ENCODE results near the gene LDB3. TPM values are rescaled to one million over a fixed set of nuclear protein-coding genes. Genes with fewer than 3 reads are reported as not detected.
"Not testable (repeated sequence)": the region's sequence is repeated elsewhere in the genome, so short reads cannot be mapped to it uniquely, and the experiment has no call there.

Gene LDB3
- total and polyA plus RNA-seq, 2 experiments from 2014 or later, result 0.05 to 0.11 TPM

- 25% methylated on average over 8 of the region's 8 CpGs for WGBS, 2 experiments (ENCODE audit: low coverage in 1 of 2, low lambda C conversion rate in 2 of 2, missing lambda C conversion rate in 2 of 2)
- H3K79me2 ChIP-seq (ENCODE audit: insufficient read depth), result no peaks in the 10 kb centered on the region
- no peak overlapping the region for H3K4me3 ChIP-seq
- H3K4me2 ChIP-seq (ENCODE audit: unreplicated experiment), result no peak overlapping the region
- H3K9me3 ChIP-seq (ENCODE audit: low read depth), result no peaks in the 10 kb centered on the region
- TF ChIP-seq EZH2 (IDR thresholded peaks at IDR 0.05; ENCODE audit: insufficient read depth, poor library complexity, severe bottlenecking), result no peak
- no peak for TF ChIP-seq EZH2phosphoT487 (IDR thresholded peaks at IDR 0.05; ENCODE audit: insufficient read depth, low read depth)
- no peak overlapping the region for H3K27ac ChIP-seq
- no peaks in the 10 kb centered on the region for H3F3A ChIP-seq (ENCODE audit: insufficient read depth)
- no peak overlapping the region for H3K9ac ChIP-seq
- H3K9me2 ChIP-seq (ENCODE audit: insufficient read depth), result no peaks in the 10 kb centered on the region
- H4K20me1 ChIP-seq (ENCODE audit: insufficient read depth), result no peaks in the 10 kb centered on the region
- in situ Hi-C loops (cut with MboI), result no loop called here
- no peaks in the 10 kb centered on the region for H3K36me3 ChIP-seq (ENCODE audit: low read depth)
- no peaks in the 10 kb centered on the region for H3K4me1 ChIP-seq (ENCODE audit: insufficient read depth)
- no peaks in the 10 kb centered on the region for H3K27me3 ChIP-seq (replicated peaks; ENCODE audit: insufficient read depth)
- peak overlapping the region; percentile 84 for H2AFZ ChIP-seq
- DNase-seq, result peak; percentile 28
These were observed 65.0 kb downstream of the LDB3 start for GRCh38 chr10:86733260-86733671.

GRCh38 chr10:86734207-86734988 lies 66.1 kb downstream of the LDB3 start:
- Histone ChIP-seq H3K4me3 (no peak overlapping the region), H4K20me1 (ENCODE audit: insufficient read depth) (no peaks in the 10 kb centered on the region), H3K9ac (no peak overlapping the region), H2AFZ (no peak overlapping the region), H3K79me2 (ENCODE audit: insufficient read depth) (no peaks in the 10 kb centered on the region), H3F3A (ENCODE audit: insufficient read depth) (no peaks in the 10 kb centered on the region), H3K27ac (no peak overlapping the region), H3K9me3 (ENCODE audit: low read depth) (no peaks in the 10 kb centered on the region), H3K9me2 (ENCODE audit: insufficient read depth) (no peaks in the 10 kb centered on the region), H3K4me1 (ENCODE audit: insufficient read depth) (no peaks in the 10 kb centered on the region), H3K4me2 (ENCODE audit: unreplicated experiment) (no peak overlapping the region), H3K27me3 (replicated peaks; ENCODE audit: insufficient read depth) (no peaks in the 10 kb centered on the region), H3K36me3 (ENCODE audit: low read depth) (no peaks in the 10 kb centered on the region)
- in situ Hi-C loops (cut with MboI), result no loop called here
- 70 to 75% methylated on average over 4 of the region's 4 CpGs for WGBS, 2 experiments (ENCODE audit: low coverage in 1 of 2, low lambda C conversion rate in 2 of 2, missing lambda C conversion rate in 2 of 2)
- no peak for DNase-seq
- no peak for TF ChIP-seq EZH2 (IDR thresholded peaks at IDR 0.05; ENCODE audit: insufficient read depth, poor library complexity, severe bottlenecking)
- TF ChIP-seq EZH2phosphoT487 (IDR thresholded peaks at IDR 0.05; ENCODE audit: insufficient read depth, low read depth), result no peak

GRCh38 chr10:86735278-86735677 lies 67.0 kb downstream of the LDB3 start:
- H3K9me3 ChIP-seq (ENCODE audit: low read depth); H3K9me2 ChIP-seq (ENCODE audit: insufficient read depth); H3K27me3 ChIP-seq (replicated peaks; ENCODE audit: insufficient read depth); H3F3A ChIP-seq (ENCODE audit: insufficient read depth); H3K4me2 ChIP-seq (ENCODE audit: unreplicated experiment); DNase-seq; H3K27ac ChIP-seq; H4K20me1 ChIP-seq (ENCODE audit: insufficient read depth); H3K36me3 ChIP-seq (ENCODE audit: low read depth); H3K9ac ChIP-seq; H3K4me3 ChIP-seq; in situ Hi-C loops (cut with MboI); H3K79me2 ChIP-seq (ENCODE audit: insufficient read depth); H2AFZ ChIP-seq; H3K4me1 ChIP-seq (ENCODE audit: insufficient read depth): not testable (repeated sequence)
- WGBS, 2 experiments (ENCODE audit: low coverage in 1 of 2, low lambda C conversion rate in 2 of 2, missing lambda C conversion rate in 2 of 2), result 93 to 97% methylated on average over 4 of the region's 4 CpGs

- Histone ChIP-seq H3K9ac (no peak overlapping the region), H3F3A (ENCODE audit: insufficient read depth) (no peaks in the 10 kb centered on the region), H3K4me2 (ENCODE audit: unreplicated experiment) (no peak overlapping the region), H3K27ac (no peak overlapping the region), H2AFZ (no peak overlapping the region), H3K4me3 (no peak overlapping the region), H3K9me2 (ENCODE audit: insufficient read depth) (no peaks in the 10 kb centered on the region), H3K9me3 (ENCODE audit: low read depth) (no peaks in the 10 kb centered on the region), H3K79me2 (ENCODE audit: insufficient read depth) (no peaks in the 10 kb centered on the region), H3K27me3 (replicated peaks; ENCODE audit: insufficient read depth) (no peaks in the 10 kb centered on the region), H3K4me1 (ENCODE audit: insufficient read depth) (no peaks in the 10 kb centered on the region), H4K20me1 (ENCODE audit: insufficient read depth) (no peaks in the 10 kb centered on the region), H3K36me3 (ENCODE audit: low read depth) (no peaks in the 10 kb centered on the region)
- WGBS, 2 experiments (ENCODE audit: low coverage in 1 of 2, low lambda C conversion rate in 2 of 2, missing lambda C conversion rate in 2 of 2), result 47 to 65% methylated on average over 1 of the region's 1 CpG
- in situ Hi-C loops (cut with MboI), result no loop called here
- no peak for TF ChIP-seq EZH2 (IDR thresholded peaks at IDR 0.05; ENCODE audit: insufficient read depth, poor library complexity, severe bottlenecking)
- no peak for TF ChIP-seq EZH2phosphoT487 (IDR thresholded peaks at IDR 0.05; ENCODE audit: insufficient read depth, low read depth)
- DNase-seq, result no peak
These were observed 73.9 kb downstream of the LDB3 start for GRCh38 chr10:86742230-86742629.
